HT1080 (cell line): ENCODE data around the gene CDKAL1. TPM values are rescaled to one million over a fixed set of nuclear protein-coding genes. Genes with fewer than 3 reads are reported as not detected.
"Not testable (repeated sequence)": the region's sequence is repeated elsewhere in the genome, so short reads cannot be mapped to it uniquely, and the experiment has no call there.

Experiments
- DNase-seq: peaks from one replicate; pipeline ENCODE4 v3.0.0-alpha.2; 2015; ENCODE audit warnings: low read depth
- total RNA-seq: library from RNA; depleted of rRNA; stranded (reverse); fragments of >200 nt; shearing (Covaris generic); gene quantifications from 2 replicates; pipeline ENCODE4 v1.2.3, GENCODE V29; 2014

The CDKAL1 gene
- total RNA-seq, 1 experiment from 2014 or later = 13.5 TPM

GRCh38 chr6:21053612-21054011 lies 519.4 kb downstream of the CDKAL1 start:
- no peak for DNase-seq

- not testable (repeated sequence) for DNase-seq
These were observed 521.2 kb downstream of the CDKAL1 start for GRCh38 chr6:21055480-21055879.

- no peak for DNase-seq
These were observed 527.6 kb downstream of the CDKAL1 start for GRCh38 chr6:21061892-21062291.

DNA sequence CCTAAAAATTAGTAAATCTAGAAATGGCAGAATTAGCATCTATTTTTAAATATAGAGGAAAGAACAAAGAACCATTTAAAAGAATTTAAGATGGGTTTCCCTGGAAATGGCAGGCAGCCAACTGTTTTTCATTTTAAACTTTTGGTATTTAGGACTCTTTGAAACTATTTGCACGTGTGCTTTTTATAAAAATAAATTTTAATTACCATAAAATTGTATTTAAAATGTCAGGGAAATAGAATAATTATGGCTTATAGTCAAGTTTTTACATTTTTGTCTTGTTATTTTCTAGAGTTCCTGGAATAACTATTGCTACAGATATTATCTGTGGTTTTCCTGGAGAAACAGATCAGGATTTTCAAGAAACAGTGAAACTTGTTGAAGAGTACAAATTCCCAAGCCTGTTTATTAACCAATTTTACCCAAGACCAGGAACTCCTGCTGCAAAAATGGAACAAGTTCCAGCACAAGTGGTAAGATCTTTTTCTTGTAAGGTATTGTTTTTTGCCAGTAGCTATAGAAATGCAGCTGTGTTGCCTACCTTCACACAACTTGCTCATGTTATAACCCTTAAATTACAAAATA lies 530.6 kb downstream of the CDKAL1 start:
- DNase-seq = no peak

- DNase-seq = no peak
These were observed 533.3 kb downstream of the CDKAL1 start for GRCh38 chr6:21067521-21067920.

- DNase-seq = no peak
These were observed 536.4 kb downstream of the CDKAL1 start for GRCh38 chr6:21070620-21071019.

DNA sequence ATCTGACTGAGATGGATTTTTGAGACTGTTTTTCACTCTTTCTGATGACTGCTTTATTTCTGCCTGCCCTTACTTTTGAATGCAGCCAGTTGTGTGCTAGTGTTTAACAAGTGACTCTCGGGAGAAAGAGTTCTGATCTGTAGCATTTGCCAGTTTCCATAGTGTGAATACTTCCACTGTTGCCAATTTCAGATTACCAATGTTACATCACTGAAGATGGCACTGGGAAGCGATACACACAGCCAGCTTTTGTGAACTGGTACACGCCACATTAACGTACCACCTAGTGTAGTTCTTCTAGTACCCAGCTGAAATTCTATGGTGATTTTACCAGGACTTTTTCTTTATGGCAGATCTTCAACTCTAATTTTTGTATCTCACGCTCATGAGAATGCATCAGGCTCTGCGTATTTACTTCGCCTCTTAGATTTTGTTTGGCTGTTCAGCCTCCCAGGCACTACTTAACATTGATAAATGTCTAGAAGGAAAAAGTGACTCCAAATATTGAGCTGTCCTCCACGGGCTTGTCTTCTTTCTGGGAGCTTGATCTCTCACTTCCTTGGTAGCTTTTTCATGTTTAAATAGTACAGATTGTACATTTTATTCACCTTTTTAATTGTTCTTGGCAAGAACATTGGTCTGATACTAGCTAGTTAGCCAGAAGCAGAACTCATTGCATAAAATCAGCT lies 537.7 kb downstream of the CDKAL1 start:
- no peak for DNase-seq

DNA sequence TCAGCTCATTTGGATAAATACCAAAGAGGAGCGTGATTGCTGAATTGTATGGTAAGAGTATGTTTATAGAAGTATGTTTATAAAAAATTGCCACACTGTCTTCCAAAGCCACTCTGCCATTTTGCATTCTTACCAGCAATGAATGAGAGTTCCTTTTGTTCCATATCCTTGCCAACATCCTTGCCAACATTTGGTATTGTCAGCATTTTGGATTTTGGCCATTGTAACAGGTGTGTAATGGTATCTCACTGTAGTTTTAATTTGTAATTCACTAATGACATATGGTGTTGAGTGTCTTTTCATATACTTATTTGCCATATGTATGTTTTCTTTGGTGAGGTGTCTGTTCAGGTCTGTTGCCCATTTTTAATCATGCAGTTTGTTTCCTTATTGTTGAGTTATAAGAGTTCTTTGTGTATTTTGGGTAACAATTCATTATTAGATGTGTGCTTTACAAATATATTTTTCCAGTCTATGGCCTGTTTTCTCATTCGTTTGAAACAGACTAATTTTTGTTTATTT lies 539.1 kb downstream of the CDKAL1 start:
- DNase-seq = no peak

GRCh38 chr6:21074484-21074883 lies 540.2 kb downstream of the CDKAL1 start:
- no peak for DNase-seq

DNA sequence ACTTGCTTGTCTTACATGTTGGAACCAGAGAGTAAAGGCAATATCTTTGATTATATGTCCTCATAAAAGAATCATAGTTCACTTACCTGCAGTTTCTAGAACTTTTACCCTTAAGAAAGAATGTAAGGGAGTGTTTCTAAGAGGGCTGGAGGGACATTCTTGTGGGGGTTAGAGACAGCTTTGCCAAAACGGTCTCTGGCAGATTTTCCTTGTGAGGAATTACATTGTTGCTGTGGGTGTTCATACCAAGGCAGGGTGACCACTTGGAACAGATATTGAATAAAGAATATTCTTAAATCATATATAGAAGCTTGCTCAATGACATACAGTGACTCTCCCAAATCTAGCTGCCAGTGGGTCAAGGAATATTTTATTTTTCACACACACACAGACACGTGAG lies 541.7 kb downstream of the CDKAL1 start:
- DNase-seq = no peak

- DNase-seq = no peak
These were observed 544.2 kb downstream of the CDKAL1 start for GRCh38 chr6:21078497-21078896.

- no peak for DNase-seq
These were observed 545.3 kb downstream of the CDKAL1 start for GRCh38 chr6:21079468-21080048.

GRCh38 chr6:21080221-21080620 lies 546.0 kb downstream of the CDKAL1 start:
- no peak for DNase-seq

DNA sequence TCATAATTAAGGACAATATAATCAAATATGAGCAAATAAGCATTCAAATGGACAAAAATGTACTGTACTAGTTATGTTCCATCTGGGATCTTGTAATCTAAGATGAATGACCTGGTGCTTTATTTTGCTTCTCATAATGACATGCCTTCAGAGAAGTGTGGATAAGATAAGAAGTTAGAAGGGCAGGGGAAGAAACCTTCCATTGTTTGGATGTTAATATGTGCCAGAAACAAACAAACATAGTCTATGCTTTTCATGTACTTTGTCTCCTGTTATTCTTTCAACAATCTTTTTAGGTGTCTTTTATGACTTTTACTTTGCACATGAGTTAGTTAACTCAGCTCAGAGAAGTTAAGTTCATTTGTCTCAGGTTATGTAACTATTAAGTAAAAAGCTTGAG lies 547.8 kb downstream of the CDKAL1 start:
- DNase-seq = no peak

DNA sequence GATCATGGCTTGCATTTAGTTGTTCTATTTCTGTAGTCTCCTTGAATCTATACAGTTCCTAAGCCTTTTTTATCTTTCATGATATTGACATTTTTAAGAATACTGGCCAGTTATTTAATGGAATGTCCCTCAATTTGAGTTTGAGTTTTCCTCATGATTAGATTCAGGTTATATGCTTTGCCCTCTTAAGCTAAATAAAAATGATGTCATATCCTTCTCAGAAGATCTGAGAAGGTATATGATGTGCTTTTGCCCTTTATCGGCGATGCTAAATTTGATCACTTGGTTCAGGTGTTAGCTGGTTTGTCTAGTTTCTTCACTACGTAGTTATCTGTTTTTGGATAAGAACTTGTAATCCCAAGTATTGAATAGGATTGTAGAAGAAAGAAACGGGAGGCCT lies 549.5 kb downstream of the CDKAL1 start:
- no peak for DNase-seq

- DNase-seq = no peak
These were observed 550.4 kb downstream of the CDKAL1 start for GRCh38 chr6:21084656-21085055.

DNA sequence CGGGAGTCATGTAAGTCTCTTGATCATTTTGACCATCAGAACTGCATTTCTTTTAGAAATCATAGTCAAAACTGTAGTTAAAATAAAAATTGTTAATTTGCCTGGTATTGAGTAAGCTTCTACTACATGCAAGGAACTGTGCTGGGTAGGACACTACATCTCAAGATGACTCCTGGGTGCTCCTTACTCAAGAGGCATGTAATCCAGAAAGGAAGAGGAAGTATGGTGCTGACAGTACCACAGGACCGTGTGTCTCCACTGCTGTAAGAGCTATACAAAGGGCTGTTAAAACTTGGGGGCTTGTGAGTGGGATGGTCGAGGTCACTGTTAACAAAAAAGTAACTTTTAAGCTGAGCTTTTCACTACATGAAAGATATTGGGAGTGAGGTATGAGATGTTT lies 551.0 kb downstream of the CDKAL1 start:
- no peak for DNase-seq

GRCh38 chr6:21085643-21086042 lies 551.4 kb downstream of the CDKAL1 start:
- DNase-seq = no peak

GRCh38 chr6:21087188-21087587 lies 552.9 kb downstream of the CDKAL1 start:
- DNase-seq = no peak

DNA sequence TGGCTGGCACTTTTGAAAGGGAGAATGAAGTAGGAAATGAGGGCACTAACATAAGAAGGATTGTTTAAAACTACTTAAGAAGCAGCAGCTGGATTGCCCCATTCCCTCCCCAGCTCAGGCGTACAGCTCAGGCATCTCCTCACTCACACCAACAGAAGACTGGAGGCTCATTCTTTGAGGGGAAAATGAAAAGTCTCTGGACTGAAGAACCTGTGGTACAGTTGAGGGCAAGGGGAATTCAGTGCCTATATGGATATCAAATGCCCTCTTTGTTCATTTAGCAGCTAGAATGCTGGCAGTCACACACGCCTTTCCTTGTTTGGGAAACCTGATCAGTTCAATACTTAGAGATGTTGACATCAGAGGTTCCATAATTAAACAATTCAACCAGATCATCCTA lies 557.2 kb downstream of the CDKAL1 start:
- no peak for DNase-seq

GRCh38 chr6:21092231-21092772 lies 558.0 kb downstream of the CDKAL1 start:
- not testable (repeated sequence) for DNase-seq

GRCh38 chr6:21095462-21095861 lies 561.2 kb downstream of the CDKAL1 start:
- no peak for DNase-seq
